ENCODE measurements around the gene ARHGEF4. TPM values are rescaled to one million over a fixed set of nuclear protein-coding genes. Genes with fewer than 3 reads are reported as not detected.

Gene ARHGEF4
- total RNA-seq, 1 experiment from 2014 or later, result 0.80 TPM

- CTCF ChIA-PET, result no interaction called here
- H3K27ac ChIP-seq (ENCODE audit: low read length), result no peak overlapping the region
- H3K36me3 ChIP-seq (ENCODE audit: control insufficient read depth, insufficient read depth, low read length), result no peaks in the 10 kb centered on the region
- H3K4me1 ChIP-seq (ENCODE audit: control insufficient read depth, insufficient read depth, low read length), result no peaks in the 10 kb centered on the region
- no peak for TF ChIP-seq POLR2AphosphoS5 (IDR thresholded peaks at IDR 0.05; ENCODE audit: low read depth, low read length)
- TF ChIP-seq TCF7L2 (IDR thresholded peaks at IDR 0.05; ENCODE audit: low read depth, low read length), result no peak
- no peak for TF ChIP-seq CTCF (IDR thresholded peaks at IDR 0.05)
- TF ChIP-seq REST (IDR thresholded peaks at IDR 0.05; ENCODE audit: insufficient read depth in 1 of 2, low read depth in 2 of 2, low read length in 1 of 2), result no peak
- no peak for TF ChIP-seq SIN3A (IDR thresholded peaks at IDR 0.05; ENCODE audit: borderline replicate concordance, insufficient read depth, low read depth, low read length)
- BruUV-seq (replicated peaks), result no TSS peak
- no peaks in the 10 kb centered on the region for H3K9me3 ChIP-seq (ENCODE audit: control insufficient read depth, insufficient read depth, low read depth, low read length)
- in situ Hi-C loops (cut with HindIII; ENCODE audit: low pct_unique_long_range_greater_than_20kb, low sequenced_read_pairs) (no loop called here), intact Hi-C loops (cut with micrococcal nuclease; ENCODE audit: unreplicated experiment) (no loop called here)
- DNase-seq (ENCODE audit: low read depth, low spot score) (no peak), ATAC-seq (no peak)
- POLR2A ChIA-PET, result no interaction called here
- no peak overlapping the region for H3K4me3 ChIP-seq (ENCODE audit: low read depth in 2 of 2, low read length in 2 of 2)
- H3K27me3 ChIP-seq (ENCODE audit: control insufficient read depth, insufficient read depth, low read length), result no peaks in the 10 kb centered on the region; the same call in 1 of the 2 replicates
Observed at GRCh38 chr2:130842770-130843169, 6.1 kb downstream of the ARHGEF4 start.

GRCh38 chr2:130843321-130843985 is 6.7 kb downstream of the ARHGEF4 start:
- ATAC-seq, result no peak
- Histone ChIP-seq H3K36me3 (ENCODE audit: control insufficient read depth, insufficient read depth, low read length) (no peaks in the 10 kb centered on the region), H3K27ac (ENCODE audit: low read length) (no peak overlapping the region), H3K9me3 (ENCODE audit: control insufficient read depth, insufficient read depth, low read depth, low read length) (no peaks in the 10 kb centered on the region), H3K4me3 (ENCODE audit: low read depth in 2 of 2, low read length in 2 of 2) (no peak overlapping the region), H3K4me1 (ENCODE audit: control insufficient read depth, insufficient read depth, low read length) (no peaks in the 10 kb centered on the region), H3K27me3 (ENCODE audit: control insufficient read depth, insufficient read depth, low read length) (no peaks in the 10 kb centered on the region; the same call in 1 of the 2 replicates)
- ChIA-PET CTCF (no interaction called here), POLR2A (no interaction called here)
- no peak for DNase-seq (ENCODE audit: low read depth, low spot score)
- in situ Hi-C loops (cut with HindIII; ENCODE audit: low pct_unique_long_range_greater_than_20kb, low sequenced_read_pairs) (no loop called here), intact Hi-C loops (cut with micrococcal nuclease; ENCODE audit: unreplicated experiment) (no loop called here)
- no peak for TF ChIP-seq POLR2AphosphoS5 (IDR thresholded peaks at IDR 0.05; ENCODE audit: low read depth, low read length)
- TF ChIP-seq TCF7L2 (IDR thresholded peaks at IDR 0.05; ENCODE audit: low read depth, low read length), result no peak
- TF ChIP-seq CTCF (IDR thresholded peaks at IDR 0.05), result no peak
- TF ChIP-seq REST (IDR thresholded peaks at IDR 0.05; ENCODE audit: insufficient read depth in 1 of 2, low read depth in 2 of 2, low read length in 1 of 2), result no peak
- no peak for TF ChIP-seq SIN3A (IDR thresholded peaks at IDR 0.05; ENCODE audit: borderline replicate concordance, insufficient read depth, low read depth, low read length)
- BruUV-seq (replicated peaks), result no TSS peak
